Immature natural killer cell (primary cell): Measurements from ENCODE around the gene PDXDC1. TPM values are rescaled to one million over a fixed set of nuclear protein-coding genes. Genes with fewer than 3 reads are reported as not detected.
"Not testable (repeated sequence)": the region's sequence is repeated elsewhere in the genome, so short reads cannot be mapped to it uniquely, and the experiment has no call there.

ENCODE experiments used
- DNase-seq, 3 donors: peaks; one replicate each; pipeline ENCODE4 v3.0.0; 2022; ENCODE audit warnings: mixed read lengths in 1 of 3
- H3K27ac Mint-ChIP-seq, 6 donors: one replicate each; pipeline ENCODE4 v1.8.0; 2020; ENCODE audit warnings: mixed read lengths in 6 of 6, mild to moderate bottlenecking in 5 of 6, inconsistent platforms in 4 of 6, moderate library complexity in 3 of 6
- H3K27me3 Mint-ChIP-seq, 3 donors: one replicate each; pipeline ENCODE4 v1.8.0; 2020 to 2021; ENCODE audit warnings: low read depth in 3 of 3, mild to moderate bottlenecking in 3 of 3, mixed read lengths in 3 of 3, moderate library complexity in 3 of 3, inconsistent platforms in 1 of 3
- H3K36me3 Mint-ChIP-seq, 3 donors: one replicate each; pipeline ENCODE4 v1.8.0; 2020; ENCODE audit warnings: mixed read lengths in 3 of 3, inconsistent platforms in 2 of 3, mild to moderate bottlenecking in 2 of 3
- H3K4me1 Mint-ChIP-seq, 2 donors: one replicate each; pipeline ENCODE4 v1.8.0; 2020; ENCODE audit warnings: inconsistent platforms in 2 of 2, mild to moderate bottlenecking in 2 of 2, mixed read lengths in 2 of 2, moderate library complexity in 1 of 2
- H3K4me3 Mint-ChIP-seq, 5 donors: one replicate each; pipeline ENCODE4 v1.8.0; 2020; ENCODE audit warnings: mild to moderate bottlenecking in 5 of 5, mixed read lengths in 5 of 5, inconsistent platforms in 3 of 5, moderate library complexity in 3 of 5
- H3K9me3 Mint-ChIP-seq, 6 donors: one replicate each; pipeline ENCODE4 v1.8.0; 2020; ENCODE audit warnings: mild to moderate bottlenecking in 6 of 6, mixed read lengths in 6 of 6, inconsistent platforms in 4 of 6, moderate library complexity in 3 of 6
- polyA plus RNA-seq, 3 donors: library from polyadenylated mRNA; unstranded; fragments of 300-500 nt; fragmentation: Illumina TruSeq; gene quantifications; one replicate each; pipeline ENCODE4 v1.2.3, GENCODE V29; 2021

Gene PDXDC1
- polyA plus RNA-seq, 3 donors from 2014 or later: 14.0 to 54.1 (median 24.9) TPM

GRCh38 chr16:15045270-15045669 lies 70.4 kb downstream of the PDXDC1 start:
- H3K27me3 Mint-ChIP-seq, DNase-seq, H3K4me1 Mint-ChIP-seq: not testable (repeated sequence)

GRCh38 chr16:15046692-15047376 lies 72.0 kb downstream of the PDXDC1 start:
- no peak for DNase-seq
- Mint-ChIP-seq H3K4me1 (peaks cover 2 to 4% of the 10 kb centered on the region in 2 donors), H3K4me3 (no peak overlapping the region), H3K27ac (peak overlapping the region in 1 of 6 donors; percentile 34), H3K9me3 (no peaks in the 10 kb centered on the region), H3K36me3 (peaks cover 4 to 20% (median 9%) of the 10 kb centered on the region in 3 donors), H3K27me3 (peaks cover 0 to 2% (median 2%) of the 10 kb centered on the region in 3 donors)

More at GRCh38 chr16:15045270-15045669, 70.4 kb downstream of the PDXDC1 start:
- H3K27ac Mint-ChIP-seq: peak overlapping the region in 1 of 6 donors; percentile 13
- not testable (repeated sequence) for H3K4me3 Mint-ChIP-seq, H3K9me3 Mint-ChIP-seq
- H3K36me3 Mint-ChIP-seq: peaks cover 4 to 24% (median 12%) of the 10 kb centered on the region in 3 donors

DNA sequence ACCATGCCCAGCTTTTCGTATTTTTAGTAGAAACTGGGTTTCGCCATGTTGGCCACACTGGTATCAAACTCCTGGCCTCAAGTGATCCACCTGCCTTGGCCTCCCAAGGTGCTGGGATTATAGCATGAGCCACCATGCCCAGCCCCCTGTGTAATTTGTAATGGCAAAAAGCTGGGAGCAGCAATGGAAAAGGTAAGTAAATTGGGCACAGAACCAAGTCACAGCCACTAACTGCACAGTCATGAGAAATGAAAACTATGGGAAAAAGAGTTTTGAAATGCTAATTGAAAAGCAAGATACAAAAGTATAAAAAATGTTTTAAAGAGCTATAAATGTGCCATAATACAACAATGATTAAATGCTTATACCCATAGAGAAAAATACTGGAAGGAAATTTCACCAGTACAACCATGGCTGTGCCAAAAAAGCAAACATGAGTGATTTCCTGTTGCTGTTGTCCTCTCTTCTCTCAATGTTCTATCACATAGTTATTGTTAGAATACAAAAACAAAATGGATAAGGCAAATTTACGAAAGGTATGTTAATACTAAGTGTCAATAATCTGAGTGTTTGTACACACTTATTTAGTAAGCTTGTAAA lies 74.9 kb downstream of the PDXDC1 start:
- Mint-ChIP-seq H3K4me3 (no peak overlapping the region), H3K27ac (no peak overlapping the region), H3K27me3 (peaks cover 0 to 2% (median 0%) of the 10 kb centered on the region in 3 donors), H3K9me3 (no peaks in the 10 kb centered on the region), H3K36me3 (peaks cover 4 to 12% (median 7%) of the 10 kb centered on the region in 3 donors), H3K4me1 (peaks cover 9 to 10% of the 10 kb centered on the region in 2 donors)
- no peak for DNase-seq

- not testable (repeated sequence) for H3K9me3 Mint-ChIP-seq, H3K27me3 Mint-ChIP-seq, H3K27ac Mint-ChIP-seq, H3K4me3 Mint-ChIP-seq, DNase-seq
- Mint-ChIP-seq H3K4me1 (peaks cover 14 to 16% of the 10 kb centered on the region in 2 donors), H3K36me3 (peaks cover 4 to 12% (median 7%) of the 10 kb centered on the region in 3 donors)
These were observed 75.6 kb downstream of the PDXDC1 start for GRCh38 chr16:15050440-15050839.

DNA sequence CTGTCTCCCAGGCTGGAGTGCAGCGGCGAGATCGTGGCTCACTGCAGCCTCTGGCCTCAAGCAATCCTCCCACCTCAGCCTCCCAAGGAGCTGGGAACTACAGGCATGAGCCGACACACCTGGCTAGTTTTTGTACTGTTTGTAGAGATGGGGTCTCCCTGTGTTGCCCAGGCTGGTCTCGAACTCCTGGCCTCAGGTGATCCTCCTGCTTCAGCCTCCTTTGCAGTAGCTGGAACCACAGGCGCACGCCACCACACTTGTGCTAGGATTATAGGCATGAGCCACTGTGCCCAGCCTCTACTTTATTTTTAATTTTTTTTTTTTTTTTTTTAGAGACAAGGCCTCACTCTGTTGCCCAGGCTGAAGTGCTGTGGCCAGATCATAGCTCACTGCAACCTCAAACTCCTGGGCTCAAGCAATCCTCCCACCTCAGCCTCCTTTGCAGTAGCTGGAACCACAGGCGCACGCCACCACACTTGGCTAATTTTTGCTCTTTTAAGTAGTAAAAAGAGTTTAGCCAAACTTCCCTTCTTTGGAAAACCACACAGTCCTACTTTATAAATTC lies 76.6 kb downstream of the PDXDC1 start:
- peaks cover 16 to 18% of the 10 kb centered on the region in 2 donors for H3K4me1 Mint-ChIP-seq
- H3K9me3 Mint-ChIP-seq: no peaks in the 10 kb centered on the region
- peaks cover 0 to 2% (median 0%) of the 10 kb centered on the region in 3 donors for H3K27me3 Mint-ChIP-seq
- H3K4me3 Mint-ChIP-seq: no peak overlapping the region
- DNase-seq: no peak
- peaks cover 4 to 5% (median 4%) of the 10 kb centered on the region in 3 donors for H3K36me3 Mint-ChIP-seq
- H3K27ac Mint-ChIP-seq: peak overlapping the region in 1 of 6 donors; percentile 17

- no peak overlapping the region for H3K4me3 Mint-ChIP-seq
- no peak for DNase-seq
- no peaks in the 10 kb centered on the region for H3K9me3 Mint-ChIP-seq
- no peaks in the 10 kb centered on the region for H3K36me3 Mint-ChIP-seq
- no peaks in the 10 kb centered on the region for H3K27me3 Mint-ChIP-seq
- no peak overlapping the region for H3K27ac Mint-ChIP-seq
- H3K4me1 Mint-ChIP-seq: peaks cover 16 to 18% of the 10 kb centered on the region in 2 donors
These were observed 78.1 kb downstream of the PDXDC1 start for GRCh38 chr16:15052747-15053476.

DNA sequence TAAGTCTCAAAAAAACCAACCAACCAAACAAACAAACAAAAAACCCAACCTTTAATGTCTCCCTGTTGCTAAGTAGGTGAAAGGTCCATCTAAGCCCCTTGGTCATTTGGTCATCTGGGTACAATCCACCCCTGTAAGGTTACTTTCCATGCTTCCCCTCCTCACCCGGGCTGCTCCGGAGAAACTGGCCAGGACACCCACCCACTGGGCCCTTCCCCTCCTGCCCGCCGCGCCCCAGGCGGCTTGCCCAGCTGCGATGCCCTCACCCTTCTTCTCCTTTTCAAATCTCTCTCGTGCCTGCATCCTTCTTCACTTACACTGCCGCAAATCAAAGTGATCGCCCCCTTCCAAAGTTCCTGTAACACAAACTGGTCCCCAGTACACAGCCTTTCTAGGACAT lies 79.1 kb downstream of the PDXDC1 start:
- H3K9me3 Mint-ChIP-seq: no peaks in the 10 kb centered on the region
- no peaks in the 10 kb centered on the region for H3K27me3 Mint-ChIP-seq
- H3K4me3 Mint-ChIP-seq: peak overlapping the region in 4 of 5 donors; percentile 87 to 88 (median 87)
- peaks cover 16 to 18% of the 10 kb centered on the region in 2 donors for H3K4me1 Mint-ChIP-seq
- DNase-seq: no peak
- H3K36me3 Mint-ChIP-seq: peaks cover 0 to 2% (median 0%) of the 10 kb centered on the region in 3 donors
- H3K27ac Mint-ChIP-seq: peak overlapping the region in 2 of 6 donors; percentile 65 to 81

DNA sequence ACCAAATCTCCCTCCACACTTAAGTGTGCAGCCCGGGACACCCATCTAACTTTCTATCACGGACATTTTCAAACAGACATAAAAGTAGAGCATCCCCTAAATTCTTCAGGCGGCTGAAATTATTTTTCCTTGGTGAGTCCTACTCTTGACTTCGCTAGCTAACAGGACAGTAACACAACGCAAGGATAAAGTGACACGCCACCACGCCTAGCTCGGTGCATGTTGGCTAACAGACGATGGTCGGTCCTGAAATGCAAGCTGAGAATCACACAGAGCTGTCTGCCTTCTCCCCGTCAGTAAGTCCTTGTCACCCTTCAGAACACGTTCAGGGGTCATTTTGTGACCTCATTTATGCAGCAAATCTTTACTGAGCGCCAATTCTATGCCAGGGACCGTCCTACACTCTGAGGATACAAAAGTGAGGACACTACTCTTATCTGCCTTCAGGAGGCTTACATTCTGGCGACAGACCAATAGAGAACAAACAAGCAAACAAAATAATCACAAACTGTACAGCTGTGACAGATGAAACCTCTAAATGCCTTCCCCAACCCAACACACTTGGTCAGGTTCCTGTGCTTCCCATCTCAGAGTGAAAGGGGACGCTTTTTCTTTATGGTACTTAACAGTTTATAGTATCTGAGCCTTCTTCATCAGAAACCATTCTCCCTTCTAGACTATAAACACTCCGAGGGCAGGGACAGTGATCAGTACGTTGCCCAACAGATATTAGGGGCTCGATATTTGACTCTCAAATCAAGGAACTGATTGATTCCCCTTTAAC lies 79.7 kb downstream of the PDXDC1 start:
- H3K36me3 Mint-ChIP-seq: peaks cover 0 to 9% (median 0%) of the 10 kb centered on the region in 3 donors
- peaks cover 0 to 2% (median 0%) of the 10 kb centered on the region in 3 donors for H3K27me3 Mint-ChIP-seq
- no peak for DNase-seq
- peak overlapping the region; percentile 39 to 85 (median 73) for H3K27ac Mint-ChIP-seq
- peaks cover 16 to 18% of the 10 kb centered on the region in 2 donors for H3K4me1 Mint-ChIP-seq
- peak overlapping the region; percentile 87 to 88 (median 87) for H3K4me3 Mint-ChIP-seq
- no peaks in the 10 kb centered on the region for H3K9me3 Mint-ChIP-seq

- Mint-ChIP-seq H3K4me3 (peak overlapping the region; percentile 87 to 88 (median 87)), H3K27me3 (peaks cover 0 to 2% (median 0%) of the 10 kb centered on the region in 3 donors), H3K36me3 (peaks cover 0 to 15% (median 0%) of the 10 kb centered on the region in 3 donors), H3K9me3 (no peaks in the 10 kb centered on the region), H3K4me1 (peaks cover 16 to 18% of the 10 kb centered on the region in 2 donors), H3K27ac (peak overlapping the region; percentile 39 to 85 (median 73))
- DNase-seq: peak in 1 of 3 donors; percentile 82
These were observed 80.6 kb downstream of the PDXDC1 start for GRCh38 chr16:15055141-15056053.

- no peak overlapping the region for H3K4me3 Mint-ChIP-seq
- peaks cover 0 to 2% (median 0%) of the 10 kb centered on the region in 3 donors for H3K27me3 Mint-ChIP-seq
- peak overlapping the region in 1 of 6 donors; percentile 41 for H3K27ac Mint-ChIP-seq
- DNase-seq: no peak
- no peaks in the 10 kb centered on the region for H3K9me3 Mint-ChIP-seq
- peaks cover 14 to 36% (median 15%) of the 10 kb centered on the region in 3 donors for H3K36me3 Mint-ChIP-seq
- H3K4me1 Mint-ChIP-seq: peaks cover 16 to 17% of the 10 kb centered on the region in 2 donors
These were observed 83.0 kb downstream of the PDXDC1 start for GRCh38 chr16:15057681-15058417.

DNA sequence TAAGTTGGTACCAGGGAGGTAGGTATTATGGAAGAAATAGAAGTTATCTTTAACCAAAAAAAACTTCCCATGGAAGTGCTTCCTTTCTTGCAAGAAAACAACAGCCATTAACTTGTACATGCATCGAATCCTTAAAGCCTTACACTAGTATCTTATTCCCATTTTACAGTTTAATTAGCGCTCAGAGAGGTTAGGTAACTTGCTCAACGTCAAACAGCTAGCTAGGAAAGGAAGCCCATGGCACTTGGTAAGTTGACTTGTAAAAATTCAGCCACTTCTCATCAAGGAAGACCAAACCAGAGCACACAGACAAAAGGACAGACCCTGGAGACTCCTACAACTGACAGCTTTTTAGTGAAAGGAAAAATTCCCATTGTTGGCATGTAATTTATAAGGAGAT lies 84.5 kb downstream of the PDXDC1 start:
- Mint-ChIP-seq H3K4me3 (no peak overlapping the region), H3K9me3 (no peaks in the 10 kb centered on the region), H3K36me3 (peaks cover 16 to 39% (median 17%) of the 10 kb centered on the region in 3 donors), H3K27me3 (peaks cover 0 to 2% (median 0%) of the 10 kb centered on the region in 3 donors), H3K27ac (no peak overlapping the region), H3K4me1 (peaks cover 11 to 12% of the 10 kb centered on the region in 2 donors)
- DNase-seq: no peak
